GM04504 (cell line): Measurements from ENCODE around the gene C2CD2L.
"Not testable (repeated sequence)": the region's sequence is repeated elsewhere in the genome, so short reads cannot be mapped to it uniquely, and the experiment has no call there.

ENCODE experiments used
- DNase-seq: peaks from one replicate; pipeline ENCODE4 v3.0.0-alpha.2; 2012; ENCODE audit warnings: low read depth

Gene C2CD2L

DNA sequence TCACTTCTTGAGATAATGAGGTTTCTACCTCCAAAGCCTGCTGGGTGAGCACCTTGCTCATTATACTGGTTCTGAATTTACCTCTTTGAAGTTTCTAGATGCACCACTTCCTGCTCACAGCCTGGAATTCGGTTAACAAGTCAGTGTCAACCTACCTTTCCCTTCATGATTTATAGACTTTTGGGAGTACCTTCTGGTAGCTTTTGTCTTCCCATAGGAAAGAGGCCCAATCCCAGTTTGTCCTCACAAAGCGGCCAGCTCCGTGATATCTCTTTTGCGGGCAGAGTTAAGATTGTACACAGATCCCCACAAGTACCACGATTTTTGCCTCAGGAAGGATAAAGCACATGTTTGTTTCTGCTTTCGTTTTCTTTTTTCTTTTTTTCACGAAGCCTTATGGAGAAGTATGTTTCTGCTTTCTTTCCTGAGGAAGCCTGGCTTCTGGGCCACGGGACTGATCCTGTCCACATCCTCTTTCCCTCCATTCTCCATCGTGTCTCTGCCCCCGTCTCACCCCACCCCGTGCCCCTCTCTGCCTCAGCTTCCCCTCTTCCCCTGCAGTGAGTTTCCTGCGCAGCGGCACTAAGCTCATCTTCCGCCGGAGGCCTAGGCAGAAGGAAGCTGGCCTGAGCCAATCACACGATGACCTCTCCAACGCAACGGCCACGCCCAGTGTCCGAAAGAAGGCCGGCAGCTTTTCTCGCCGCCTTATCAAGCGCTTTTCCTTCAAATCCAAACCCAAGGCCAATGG lies 8.5 kb downstream of the C2CD2L start:
- no peak for DNase-seq

DNA sequence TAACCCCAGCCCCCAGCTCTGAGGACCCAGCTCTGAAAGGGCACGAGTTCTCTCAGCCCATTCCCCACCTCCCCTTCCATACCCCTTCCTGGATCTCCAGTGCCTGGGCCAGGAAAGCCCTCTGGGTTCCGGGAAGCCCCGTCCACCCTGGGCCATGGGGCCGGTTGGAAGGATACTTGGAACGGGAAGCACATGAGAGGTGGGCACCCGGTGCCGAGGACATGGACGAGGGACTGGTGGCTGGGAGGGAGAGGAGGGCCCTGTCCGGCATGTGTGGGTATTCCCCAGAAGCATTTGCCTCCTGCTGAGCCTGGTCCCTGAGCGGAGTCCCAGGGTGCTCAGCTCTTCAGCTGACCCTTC lies 9.1 kb downstream of the C2CD2L start:
- no peak for DNase-seq

DNA sequence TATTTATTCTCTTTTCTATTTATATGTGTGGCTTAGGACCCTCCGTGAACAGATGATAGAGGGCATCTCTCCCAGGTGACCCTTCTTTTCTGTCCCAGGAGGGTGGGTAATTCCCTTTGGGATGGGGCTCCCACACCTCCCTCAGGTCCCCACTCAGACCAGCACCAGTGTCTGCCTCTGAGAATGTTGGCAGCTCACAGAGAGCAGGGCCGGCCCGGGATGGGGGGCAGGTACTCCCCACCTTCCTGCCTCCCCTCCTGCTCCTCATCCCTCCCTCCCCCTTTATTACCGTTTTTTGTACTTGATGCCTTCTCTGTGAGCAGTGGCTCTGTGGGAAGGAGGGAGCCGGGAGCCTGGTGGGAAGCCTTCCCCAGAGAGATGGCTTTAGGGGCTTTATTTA lies 9.5 kb downstream of the C2CD2L start:
- DNase-seq: no peak

DNA sequence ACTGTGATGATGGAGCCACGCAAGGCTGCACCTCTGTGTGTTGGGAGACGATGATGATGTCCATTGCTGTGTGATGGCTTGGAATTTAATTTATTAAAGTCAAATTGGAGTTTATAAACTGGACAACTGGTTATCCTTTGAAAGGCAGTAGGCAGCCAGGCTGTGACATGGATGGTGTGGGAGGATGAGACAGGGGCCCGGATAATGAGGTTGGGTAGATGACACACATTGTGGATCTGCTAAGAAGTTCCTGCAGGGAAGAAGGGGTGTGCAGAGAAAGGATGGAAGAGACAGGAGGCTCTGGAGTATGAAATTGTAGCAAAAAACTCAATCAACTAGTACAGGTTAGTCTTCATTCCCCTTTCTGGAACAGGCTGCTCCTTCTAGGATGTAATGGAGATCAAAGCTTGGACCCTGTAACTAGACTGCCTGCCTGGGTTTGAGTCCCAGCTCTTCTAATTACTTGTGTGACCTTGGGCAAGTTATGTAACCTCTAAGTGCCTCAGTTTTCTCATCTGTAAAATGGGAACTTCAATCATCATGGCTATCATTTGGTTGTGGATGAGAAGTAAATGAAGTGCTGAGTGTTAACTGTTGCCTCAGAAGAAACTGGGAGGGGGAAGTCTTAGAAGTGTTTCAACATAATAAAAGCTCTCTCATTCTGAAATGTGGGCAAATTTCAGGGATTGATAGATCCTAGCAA lies 10.0 kb downstream of the C2CD2L start:
- DNase-seq: no peak

DNA sequence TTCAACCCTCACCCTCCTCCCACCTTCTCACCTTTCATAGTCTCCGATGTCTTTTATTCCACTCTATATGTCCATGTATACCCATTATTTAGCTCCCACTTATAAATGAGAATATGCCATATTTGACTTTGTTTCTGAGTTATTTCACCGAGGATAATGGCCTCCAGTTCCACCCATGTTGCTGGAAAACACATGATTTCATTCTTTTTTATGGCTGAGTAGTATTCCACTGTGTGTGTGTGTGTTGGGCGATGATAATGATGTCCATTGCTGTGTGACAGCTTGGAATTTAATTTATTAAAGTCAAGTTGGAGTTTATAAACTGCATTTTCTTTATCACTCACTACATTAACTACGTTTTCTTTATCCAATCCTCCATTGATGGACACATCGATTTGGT lies 11.1 kb downstream of the C2CD2L start:
- DNase-seq: no peak

DNA sequence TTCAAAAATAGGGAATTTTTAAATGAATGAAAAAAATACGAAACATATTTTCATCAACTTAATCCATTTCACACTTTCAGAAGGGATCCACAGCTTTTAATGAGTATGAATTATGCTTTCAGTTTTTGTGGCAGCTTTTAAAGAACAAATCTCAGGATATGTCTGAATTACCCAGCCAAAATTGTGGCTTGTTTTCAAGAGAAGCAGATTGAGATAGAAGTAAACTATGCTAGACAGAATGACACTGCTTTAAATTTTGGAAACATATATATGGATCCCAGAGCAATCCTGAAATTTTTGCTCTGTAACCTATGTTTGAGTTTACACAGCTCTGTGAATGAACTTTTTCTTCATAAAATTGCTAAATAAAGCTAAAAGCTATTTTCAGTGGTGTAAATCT lies 11.8 kb downstream of the C2CD2L start:
- no peak for DNase-seq

DNA sequence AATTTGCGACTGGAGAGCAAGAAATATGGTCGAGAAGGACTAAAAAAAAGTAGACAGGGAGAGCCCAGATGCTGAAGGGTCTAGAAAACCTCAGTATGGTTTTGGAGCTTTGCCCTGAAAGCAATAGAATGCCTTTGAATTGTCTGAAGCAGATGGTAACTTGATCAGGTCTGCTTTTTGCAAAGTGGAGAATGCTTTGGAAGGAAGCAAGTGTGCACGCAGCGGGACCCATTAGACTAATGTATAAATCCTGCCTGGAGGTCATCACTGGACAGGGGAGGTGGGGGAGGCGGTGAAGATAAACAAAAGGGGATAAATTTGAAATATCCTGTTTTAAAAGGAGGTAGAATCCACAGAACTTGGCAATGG lies 13.5 kb downstream of the C2CD2L start:
- DNase-seq: no peak

DNA sequence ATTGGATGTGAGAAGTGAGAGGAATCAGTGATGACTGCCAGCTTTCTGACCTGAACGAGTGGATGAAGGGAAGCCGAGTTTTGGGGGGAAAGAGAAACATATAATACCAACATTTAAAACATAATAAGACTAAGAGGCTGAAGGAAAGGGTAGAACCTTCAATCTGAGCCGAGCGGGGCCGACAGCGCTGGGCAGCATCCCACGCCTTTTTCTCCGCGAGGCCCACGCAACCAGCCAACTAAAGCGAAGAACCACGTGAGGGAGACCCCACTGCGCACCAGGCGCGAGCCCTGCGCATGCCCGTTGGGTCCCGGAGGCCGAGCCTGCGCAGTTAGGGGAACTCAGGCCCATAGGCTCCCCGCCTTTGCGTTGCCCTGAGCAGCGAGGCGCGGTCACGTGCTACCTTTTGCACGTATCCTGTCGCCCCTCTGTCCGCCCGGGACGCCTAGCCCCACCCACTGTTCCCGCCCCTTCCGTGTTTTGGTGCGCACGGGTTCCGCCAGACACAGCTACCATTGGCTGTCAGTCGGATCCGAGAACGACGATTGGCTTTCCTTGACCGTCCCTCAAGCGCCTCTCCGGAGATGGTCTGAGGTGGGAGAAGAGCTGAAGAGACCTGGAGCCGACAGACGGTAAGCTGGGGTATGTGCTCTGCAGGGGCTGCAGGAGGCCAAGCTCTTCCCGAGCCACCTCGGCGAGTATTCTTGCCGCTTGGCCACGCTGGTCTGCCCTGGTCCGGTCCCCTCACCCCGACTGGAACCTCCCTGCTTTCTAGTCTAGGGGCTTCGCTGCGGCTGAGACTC lies 14.1 kb downstream of the C2CD2L start, which contains the start of gene HINFP:
HINFP (plus strand) TSS at position 573 of the 803 bp plus-strand sequence. CDS start 5,365 bp downstream, outside the sequence.
- DNase-seq: peak; percentile 96

DNA sequence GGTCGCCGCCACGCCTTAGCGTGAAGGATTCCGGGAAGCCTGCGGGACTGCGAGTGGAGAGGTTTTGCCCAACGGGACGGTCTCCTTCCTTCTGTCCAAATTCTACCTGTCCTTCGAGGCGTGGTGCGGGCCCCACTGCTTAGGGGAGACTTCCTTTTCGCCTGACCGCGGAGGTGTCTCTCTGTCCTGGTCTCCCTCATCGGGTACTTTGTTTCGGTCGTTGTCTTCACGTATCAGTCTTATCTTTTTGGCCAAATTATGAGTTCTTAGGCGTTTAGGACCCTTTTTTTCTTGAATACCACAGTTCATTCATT lies 14.6 kb downstream of the C2CD2L start:
- DNase-seq: no peak

DNA sequence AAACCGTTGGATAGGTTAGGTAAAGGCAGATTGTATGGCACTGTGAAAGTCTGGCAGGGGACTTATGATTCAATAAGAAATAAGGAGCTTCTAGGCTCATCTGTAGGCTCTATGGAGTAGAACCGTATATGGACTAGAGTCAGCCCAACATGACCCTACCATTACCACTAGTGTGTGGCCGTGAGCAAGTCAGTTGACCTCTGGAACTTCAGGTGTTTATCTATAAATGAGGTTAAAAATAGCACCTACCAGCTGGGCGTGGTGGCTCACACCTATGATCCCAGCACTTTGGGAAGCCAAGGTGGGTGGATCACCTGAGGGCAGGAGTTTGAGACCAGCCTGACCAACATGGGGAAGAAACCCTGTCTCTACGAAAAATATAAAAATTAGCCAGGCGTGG lies 18.7 kb downstream of the C2CD2L start:
- no peak for DNase-seq

DNA sequence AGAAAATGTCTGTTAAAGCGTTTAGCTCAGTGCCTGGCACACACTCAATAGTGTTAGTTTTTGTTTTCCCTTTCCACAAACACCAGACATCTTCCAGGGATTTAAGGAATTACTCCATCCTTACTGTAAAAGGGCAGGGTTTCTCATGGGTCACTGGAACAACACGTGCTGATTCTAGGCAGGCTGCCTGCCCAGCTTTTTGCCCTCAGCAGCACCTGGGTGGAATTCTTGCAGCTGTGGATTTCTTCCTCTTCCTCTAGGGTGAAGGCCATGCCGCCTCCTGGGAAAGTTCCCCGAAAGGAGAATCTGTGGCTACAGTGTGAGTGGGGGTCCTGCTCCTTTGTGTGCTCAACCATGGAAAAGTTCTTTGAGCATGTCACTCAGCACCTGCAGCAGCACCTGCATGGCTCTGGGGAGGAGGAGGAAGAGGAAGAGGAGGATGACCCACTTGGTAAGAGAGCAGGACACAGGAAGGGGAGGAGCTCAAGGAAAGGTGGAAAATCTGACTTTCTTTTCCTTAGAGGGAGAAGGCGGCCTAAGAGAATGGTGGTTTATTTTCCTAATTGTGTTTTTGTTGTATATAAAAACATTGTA lies 19.6 kb downstream of the C2CD2L start:
- DNase-seq: no peak

DNA sequence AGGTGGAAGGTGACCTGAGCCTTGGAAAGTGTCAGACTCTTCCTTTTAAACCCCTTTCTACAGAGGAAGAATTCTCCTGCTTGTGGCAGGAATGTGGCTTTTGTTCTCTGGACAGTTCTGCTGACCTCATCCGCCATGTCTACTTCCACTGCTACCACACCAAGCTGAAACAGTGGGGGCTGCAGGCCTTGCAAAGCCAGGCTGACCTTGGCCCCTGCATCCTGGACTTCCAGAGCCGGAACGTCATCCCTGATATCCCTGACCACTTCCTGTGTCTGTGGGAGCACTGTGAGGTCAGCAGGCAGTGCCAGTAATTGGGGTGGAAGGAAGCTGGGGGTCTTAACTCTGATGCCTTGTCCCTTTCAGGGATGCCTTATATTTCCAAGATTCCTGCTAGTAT lies 23.5 kb downstream of the C2CD2L start:
- DNase-seq: no peak

DNA sequence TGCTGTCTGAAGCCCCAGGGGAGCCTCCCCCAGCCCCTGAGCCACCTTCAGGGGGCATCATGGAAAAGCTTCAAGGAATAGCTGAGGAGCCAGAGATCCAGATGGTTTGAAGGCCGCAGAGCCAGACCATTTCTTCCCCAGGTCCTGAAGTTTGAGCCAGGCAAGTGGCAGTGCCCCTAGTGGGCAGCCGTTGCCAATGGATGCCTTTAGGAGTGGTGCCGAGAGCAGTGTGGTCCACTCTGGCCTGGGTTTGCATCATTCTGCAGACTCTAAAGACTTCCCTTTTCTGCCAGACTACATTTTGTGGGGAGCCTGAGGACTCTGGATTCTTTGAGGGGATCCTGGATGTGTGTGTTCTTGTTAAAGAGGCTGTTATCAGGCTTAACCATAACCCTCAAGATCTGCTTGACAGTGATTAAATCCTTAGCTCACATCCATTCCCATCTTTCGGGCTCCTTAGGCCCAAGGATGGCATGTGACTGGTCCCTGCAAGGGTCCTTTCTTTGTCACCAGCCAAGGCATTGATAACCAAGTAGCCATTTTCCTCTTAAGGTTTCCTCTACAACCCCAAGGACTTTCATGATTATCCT lies 27.3 kb downstream of the C2CD2L start:
- DNase-seq: no peak

DNA sequence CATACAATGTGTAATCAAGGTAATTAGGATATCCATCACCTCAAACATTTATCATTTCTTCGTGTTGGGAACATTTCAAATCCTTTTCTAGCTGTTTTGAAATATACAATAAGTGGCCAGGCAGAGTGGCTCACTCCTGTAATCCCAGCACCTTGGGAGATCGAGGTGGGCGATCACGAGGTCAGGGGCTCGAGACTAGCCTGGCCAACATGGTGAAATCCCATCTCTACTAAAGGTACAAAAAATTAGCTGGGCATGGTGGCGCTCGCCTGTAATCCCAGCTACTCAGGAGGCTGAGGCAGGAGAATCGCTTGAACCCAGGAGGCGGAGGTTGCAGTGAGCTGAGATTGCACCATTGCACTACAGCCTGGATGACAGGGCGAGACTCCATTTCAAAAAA lies 32.1 kb downstream of the C2CD2L start:
- not testable (repeated sequence) for DNase-seq

DNA sequence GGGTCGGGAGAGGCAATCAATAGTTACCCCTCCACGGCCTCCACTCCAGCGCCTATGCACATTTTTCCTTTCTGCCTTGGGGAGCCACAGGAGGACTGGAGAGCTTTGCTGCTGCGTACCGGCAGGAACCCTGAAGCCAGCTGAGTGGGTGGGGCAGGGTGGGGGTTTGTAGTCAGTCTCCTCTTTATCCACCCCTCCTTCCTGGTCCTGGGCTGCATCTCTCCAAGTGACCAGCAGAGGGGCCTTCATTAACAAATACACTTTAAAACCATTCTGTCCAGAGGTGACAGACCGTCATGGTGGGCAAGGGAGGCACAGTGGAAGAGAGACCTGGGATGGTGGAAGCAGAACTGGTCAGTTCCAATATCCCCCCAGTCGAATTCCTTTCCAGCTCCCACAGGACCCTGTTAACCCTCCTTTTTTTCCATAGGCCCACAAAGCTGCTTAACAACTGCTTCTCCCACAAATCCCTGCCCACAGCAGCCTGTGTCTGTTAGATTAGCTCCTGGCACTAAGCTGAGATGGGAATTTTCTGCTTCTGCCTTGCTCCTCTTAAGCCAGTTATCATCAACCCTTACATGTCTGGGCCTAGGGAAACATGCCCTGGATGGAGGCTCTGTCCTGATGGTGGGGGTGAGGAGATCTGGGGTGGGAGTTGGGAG lies 37.8 kb downstream of the C2CD2L start:
- DNase-seq: peak; percentile 24

DNA sequence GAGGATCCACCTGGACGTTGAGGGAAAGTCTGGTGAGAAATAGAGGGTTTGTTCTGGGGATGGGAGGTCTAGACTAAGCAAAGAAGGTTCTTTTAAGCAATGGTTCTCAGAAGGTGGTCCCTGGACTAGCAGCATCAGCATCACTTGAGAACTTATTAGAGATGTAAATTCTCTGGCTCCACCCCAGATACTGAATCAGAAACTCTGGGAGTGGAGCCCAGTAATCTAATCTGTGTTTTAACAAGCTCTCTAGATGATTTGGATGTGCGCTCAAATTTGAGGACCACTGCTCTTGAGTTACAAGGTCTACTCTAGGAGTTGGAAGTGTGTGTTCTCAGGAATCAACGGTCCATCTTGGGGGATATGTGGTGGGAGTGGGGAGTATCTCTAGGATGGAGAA lies 38.4 kb downstream of the C2CD2L start:
- DNase-seq: no peak

DNA sequence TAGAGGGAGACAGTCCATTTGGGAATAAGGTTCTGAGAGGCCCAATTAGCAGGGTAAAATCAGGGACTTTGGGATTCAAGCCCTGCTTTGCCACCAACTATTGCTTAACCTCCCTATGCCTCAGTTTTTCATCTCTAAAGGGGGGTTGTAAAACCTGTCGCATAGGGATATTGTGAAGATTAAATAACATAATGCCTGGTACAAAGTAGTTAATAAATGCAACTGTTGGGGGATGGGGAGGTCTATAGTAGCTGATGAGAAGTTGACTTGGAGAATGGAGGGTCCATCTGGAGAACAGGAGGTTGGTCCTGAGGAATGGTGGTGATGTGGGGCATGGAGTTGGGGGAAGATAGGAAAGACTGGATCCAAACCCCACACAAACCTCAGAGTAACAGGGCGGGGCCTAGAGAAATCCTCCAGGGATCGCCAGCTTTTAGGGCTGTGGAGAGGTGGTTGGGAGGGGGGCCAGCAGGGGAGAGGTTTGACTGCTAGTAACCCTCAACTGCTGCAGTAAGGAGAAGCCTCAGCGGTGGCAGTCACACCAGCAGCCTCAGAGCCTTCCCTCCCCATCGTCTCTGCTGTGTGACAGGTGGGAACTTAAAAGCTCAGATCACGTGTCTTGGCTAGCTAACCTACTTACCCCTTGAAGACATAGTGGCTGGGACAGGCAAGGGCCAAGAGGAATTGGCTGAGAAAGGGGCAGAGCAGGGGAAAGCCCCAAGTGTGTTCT lies 40.6 kb downstream of the C2CD2L start:
- DNase-seq: no peak

DNA sequence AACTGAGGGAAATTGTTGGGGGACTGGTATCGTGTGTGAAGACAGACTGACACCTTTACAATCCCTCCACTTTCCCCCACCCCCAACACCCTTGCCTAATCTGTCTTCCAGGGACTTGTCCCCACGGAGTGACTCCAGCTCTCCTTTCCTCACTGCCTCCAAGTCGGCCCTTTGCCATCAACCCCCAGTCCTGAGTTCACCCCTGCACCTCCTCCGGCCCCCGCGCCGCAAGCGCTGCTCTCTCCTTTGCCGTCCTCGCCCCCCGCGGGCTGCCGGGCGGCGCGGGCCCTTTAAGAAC lies 41.5 kb downstream of the C2CD2L start:
- DNase-seq: no peak

DNA sequence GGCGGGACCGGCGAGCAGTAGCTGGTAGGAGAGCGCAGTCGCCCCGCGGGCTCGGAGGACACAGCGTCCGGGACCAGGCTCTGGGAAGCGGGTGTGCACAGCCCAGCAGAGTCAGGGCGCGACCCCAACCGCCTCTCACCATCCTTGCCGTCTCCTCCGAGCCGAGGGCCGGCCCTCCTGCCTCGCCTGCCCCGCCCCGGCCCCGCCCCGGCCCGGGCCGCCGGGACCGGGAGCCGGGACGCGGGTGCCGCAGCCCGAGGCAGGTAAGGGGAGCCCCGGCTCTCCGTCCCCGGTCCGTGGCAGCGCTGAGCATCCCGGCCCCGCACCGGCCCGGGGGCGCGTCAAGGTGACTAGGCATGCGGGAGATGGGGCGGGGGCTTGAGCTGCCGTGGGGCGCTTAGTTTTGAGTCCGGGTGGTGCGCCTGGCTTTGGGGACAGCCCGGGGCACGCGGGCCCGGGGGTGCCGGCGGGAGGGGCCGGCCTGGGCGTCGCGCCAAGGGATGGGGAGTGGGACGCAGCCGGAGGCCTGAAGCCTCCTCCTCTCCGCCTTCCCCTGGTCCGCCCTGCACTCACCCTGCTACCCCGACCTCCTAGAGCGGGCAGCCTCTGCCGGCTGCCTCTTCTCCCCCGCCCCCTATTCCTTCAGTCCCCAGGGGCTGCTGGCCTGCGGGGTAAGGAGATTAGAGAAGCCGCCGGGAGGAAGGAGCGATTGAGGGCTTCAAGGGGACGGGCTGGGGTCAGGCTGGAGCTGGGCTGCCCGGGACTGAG lies 42.1 kb downstream of the C2CD2L start, which contains the start of gene ABCG4:
ABCG4 (plus strand) TSS at position 35 of the 768 bp plus-strand sequence. CDS start 914 bp downstream, outside the sequence.
- no peak for DNase-seq

DNA sequence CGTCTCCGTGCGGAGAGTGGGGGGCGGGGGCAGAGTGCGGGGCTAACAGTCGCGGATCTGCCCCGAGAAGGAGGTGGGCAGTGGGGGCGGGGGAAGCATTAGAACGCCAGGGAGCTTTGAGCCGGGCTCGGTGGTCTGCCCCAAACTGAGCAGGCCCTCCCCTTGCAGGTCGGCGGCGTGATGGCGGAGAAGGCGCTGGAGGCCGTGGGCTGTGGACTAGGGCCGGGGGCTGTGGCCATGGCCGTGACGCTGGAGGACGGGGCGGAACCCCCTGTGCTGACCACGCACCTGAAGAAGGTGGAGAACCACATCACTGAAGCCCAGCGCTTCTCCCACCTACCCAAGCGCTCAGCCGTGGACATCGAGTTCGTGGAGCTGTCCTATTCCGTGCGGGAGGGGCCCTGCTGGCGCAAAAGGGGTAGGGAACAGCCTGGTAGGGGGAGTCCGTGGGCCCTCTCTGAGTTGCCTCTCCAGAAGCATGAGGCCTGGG lies 42.7 kb downstream of the C2CD2L start:
- DNase-seq: no peak
